Cardiac septum (tissue), 1 donor: ENCODE data around the gene GET4. TPM values are rescaled to one million over a fixed set of nuclear protein-coding genes. Genes with fewer than 3 reads are reported as not detected.
"Not testable (repeated sequence)": the region's sequence is repeated elsewhere in the genome, so short reads cannot be mapped to it uniquely, and the experiment has no call there.

Source experiments
- DNase-seq: peaks from one replicate; pipeline ENCODE4 v3.0.0-alpha.2; 2020; ENCODE audit warnings: low spot score
- intact Hi-C: fragments of 100-400 bp; cut with DNase I; formaldehyde crosslinking; loops from one replicate; pipeline ENCODE4 v1.14.0; 2022
- total RNA-seq: library from RNA; stranded (reverse); fragmentation: NEBNext Ultra II Directional; extraction: Animal tissue kit (Norgen Biotek cat#: 25700); gene quantifications from one replicate; pipeline ENCODE4 v1.2.1, GENCODE V29; 2021
- donor health status: DM: no; HTN: no; CAD: no.

GET4 gene
- total RNA-seq, 1 donor from 2014 or later, result 21.3 TPM

DNA sequence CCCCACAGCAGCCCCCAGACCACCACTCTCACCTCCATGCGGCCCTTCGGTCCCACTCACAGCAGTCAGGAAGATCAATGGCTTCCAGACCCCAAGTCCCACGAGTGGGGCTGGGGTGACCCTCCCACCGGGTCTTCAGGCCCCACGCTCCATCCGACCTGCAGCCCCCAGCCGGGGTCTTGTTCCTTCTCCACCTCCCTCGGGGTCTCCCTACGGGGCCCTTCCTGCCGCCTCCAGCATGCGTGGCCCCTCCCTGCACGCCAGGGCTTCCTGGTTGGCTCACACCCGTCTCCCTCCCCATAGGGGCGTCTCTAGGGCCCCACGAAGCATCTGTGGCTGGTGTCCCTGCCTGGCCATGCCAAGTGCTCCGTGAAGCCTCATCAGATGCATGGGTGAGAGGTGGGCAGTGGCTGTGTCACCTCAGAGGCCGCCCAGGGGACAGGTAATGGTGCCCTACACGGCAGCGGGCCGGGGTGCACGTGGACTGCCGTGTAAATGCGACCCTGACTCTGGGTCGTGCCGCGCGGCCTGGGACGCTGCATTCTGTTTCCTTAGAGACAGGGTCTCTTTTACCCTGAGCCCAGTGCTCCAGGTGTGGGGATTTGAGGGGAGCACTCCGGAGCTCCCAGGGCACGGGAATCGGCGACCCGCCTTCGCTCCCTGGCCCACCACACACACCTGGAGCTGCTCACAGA lies 58.3 kb downstream of the GET4 start:
- intact Hi-C loops, result no loop called here
- DNase-seq, result no peak

DNA sequence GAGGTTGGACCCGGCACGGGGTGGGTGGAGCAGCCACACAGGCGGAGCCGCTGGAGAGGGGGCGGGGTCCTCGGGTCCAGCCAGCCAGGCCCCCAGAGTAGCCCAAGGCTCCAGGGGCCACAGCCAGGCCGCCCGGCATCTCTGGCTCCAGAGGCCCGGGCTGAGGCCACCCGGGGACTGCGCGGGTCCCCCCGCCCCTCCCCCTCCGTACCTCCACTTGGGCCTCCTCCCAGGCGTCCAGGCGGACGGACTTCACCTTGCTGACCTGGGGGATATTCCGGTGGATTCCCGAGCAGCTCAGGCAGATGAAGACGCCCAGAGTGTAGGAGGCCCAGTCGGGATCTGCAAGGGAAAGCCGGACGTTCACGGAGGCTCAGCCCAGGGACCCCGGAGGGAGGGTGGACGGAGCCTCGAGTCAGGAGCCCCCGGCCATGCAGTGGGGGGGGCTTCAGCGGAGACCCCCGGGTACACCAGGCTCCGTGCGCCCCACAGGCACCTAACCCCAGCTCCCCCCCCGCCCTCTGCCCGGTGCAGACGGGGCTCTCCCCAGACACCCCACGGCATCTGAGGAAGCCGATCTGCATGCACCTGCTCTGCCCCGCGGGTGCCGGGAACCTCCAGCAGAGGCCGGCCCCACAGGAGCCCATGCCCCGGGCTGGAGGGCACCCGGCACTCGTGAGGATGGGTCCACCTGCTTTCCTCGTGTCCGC lies 59.0 kb downstream of the GET4 start:
- DNase-seq, result no peak

DNA sequence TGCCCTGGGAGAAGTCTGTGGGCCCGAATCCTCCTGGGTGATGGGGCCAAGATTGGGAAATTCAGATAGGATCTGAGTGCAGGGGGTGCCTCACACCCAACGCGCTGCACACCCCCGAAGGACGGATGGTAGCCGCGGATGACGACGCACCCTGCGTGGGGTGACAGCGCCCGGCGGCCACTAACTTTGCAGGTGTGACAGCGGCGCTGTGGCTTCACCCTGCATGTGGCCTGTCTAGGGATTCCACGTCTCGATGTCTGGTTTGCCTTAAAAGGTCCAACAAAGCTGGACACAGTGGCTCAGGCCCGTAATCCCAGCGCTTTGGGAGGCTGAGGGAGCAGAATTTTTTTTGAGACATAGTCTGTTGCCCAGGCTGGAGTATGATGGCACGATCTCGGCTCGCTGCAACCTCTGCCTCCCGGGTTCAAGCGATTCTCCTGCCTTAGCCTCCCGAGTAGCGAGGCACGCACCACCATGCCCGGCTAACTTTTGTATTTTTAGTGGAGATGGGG lies 59.6 kb downstream of the GET4 start:
- intact Hi-C loops, result no loop called here
- DNase-seq, result no peak

More for the DNA sequence above, 59.0 kb downstream of the GET4 start:
- intact Hi-C loops, result no loop called here

DNA sequence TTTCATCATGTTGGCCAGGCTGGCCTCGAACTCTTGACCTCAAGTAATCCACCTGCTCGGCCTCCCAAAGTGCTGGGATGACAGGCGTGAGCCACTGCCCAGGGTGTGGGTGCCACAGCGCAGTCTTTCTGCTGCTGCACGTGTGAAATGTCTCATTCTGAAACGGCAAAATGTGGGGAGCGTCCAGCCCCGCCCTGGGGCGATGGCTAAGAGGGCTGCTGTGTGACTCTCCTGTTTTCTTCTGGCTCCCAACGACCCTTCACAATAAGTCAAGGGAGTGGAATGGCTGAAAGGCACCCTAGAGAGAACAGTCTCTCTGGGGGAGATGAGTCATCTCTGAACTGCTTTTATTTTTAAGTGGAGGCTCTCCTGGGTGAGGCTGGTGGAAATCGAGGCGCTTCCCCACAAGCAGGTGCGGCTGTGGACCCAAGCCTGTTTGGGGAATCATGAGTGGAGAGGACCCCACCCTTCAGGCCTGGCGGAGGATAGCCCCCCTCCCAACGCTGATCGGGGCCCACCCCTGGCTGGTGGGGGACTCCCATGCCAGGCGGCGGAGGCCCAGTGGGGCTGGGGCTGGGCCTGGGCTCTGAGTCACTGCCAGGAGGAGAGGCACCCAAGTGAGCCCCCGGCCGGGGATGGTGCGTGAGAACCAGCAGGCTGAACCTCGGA lies 60.2 kb downstream of the GET4 start:
- intact Hi-C loops, result no loop called here
- DNase-seq, result no peak

DNA sequence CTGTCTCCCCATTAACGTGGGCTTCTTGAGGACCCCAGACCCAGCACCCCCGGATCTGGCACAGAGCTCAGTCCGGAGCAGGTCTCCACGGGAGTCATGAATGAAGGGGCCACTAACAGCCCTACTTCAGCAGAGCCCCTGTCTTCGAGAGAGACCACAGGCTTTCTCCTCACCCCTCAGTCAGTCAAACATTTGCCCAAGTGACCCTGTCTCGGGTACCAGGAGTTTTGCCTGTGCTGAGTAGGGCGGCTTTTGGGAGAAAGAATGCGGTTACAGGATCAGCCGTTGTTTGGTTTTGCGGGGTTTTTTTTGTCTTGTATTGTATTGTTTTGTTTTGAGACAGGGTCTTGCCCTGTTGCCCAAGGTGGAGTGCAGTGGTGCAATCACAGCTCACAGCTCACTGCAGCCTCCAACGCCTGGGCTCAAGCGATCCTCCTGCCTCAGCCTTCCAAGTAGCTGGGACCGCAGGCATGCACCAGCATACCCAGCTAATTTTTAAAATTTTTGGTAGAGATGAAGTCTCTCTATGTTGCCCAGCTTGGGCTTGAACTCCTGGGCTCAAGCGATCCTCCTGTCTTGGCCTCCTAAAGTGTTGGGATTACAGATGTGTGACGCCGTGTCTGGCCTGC lies 61.6 kb downstream of the GET4 start:
- intact Hi-C loops, result no loop called here
- no peak for DNase-seq

DNA sequence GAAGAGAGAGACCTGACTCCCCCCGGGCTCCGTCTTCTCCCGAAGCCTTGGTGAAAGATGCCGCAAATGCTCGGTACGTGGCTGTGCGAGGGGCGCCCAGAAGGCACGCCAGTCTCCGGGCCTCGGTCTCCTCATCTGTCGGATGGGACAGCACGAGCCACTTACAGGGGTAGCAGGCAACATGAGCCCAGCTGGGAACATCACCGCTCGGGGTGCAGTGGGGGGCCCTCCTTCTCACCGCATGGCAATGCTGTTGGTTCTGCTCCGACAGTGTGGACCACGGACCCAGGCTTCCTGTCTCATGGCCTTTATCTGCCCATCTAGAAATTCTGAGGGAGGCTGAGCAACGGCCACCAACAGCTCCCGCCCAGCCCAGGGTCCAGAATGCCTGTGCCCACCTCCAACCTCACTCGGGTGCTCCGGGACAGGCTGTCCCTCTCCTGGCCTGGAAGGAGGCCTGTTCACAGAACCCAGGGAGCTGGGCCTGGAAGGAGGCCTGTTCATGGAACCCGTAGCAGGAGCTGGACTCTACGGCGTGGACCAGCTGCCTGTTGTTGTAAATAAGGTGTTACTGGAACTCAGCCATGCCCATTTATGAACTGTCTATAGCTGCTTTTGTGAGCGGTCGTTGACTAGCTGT lies 62.3 kb downstream of the GET4 start:
- intact Hi-C loops, result no loop called here
- no peak for DNase-seq

DNA sequence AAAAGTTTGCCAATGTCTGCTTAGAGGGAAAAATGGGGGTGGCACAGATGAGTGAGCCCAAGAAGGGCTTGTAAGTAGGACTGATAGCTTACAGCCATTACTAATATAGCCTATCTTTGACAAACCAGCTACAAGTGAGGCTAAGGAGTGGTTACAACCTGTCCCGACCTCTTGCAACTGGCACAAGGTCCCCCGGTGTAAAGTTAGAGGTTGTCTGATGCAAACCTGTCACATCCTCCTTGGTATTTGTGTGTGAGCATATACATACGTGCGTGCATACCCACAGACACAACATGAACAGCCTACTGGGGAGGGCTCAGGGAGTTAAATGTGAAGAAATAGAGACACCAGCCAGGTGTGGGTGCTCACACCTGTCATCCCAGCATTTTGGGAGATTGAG lies 63.5 kb downstream of the GET4 start:
- DNase-seq, result no peak
- intact Hi-C loops, result no loop called here

DNA sequence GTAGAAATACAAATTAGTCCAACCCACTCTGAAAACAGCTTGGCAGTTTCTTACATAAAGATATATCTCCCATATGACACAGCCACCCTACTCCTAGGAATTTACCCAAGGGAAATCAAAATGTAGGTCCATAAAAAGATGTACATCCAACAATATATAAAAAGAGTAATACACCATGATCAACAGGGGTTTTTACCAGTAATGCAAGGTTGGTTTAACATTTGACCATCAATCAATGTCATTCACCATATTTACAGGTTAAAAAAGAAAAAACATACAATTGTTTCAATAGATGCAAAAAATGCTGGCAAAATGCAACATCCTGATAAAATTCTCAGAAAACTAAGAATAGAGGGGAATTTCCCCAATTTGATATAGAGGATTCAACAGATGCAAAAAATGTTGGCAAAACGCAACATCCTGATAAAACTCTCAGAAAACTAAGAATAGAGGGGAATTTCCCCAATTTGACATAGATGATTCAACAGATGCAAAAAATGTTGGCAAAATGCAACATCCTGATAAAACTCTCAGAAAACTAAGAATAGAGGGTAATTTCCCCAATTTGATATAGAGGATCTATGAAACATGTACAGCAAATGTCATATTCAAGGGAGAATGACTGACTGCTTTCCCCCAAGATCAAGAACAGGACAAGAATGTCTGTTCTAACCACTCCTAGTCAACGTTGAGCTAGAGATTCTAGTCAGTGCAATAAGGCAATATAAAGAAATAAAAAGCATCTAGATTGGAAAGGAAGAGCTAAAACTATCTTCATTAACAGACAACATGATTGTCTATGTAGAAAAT lies 64.5 kb downstream of the GET4 start:
- intact Hi-C loops, result no loop called here
- DNase-seq, result no peak

DNA sequence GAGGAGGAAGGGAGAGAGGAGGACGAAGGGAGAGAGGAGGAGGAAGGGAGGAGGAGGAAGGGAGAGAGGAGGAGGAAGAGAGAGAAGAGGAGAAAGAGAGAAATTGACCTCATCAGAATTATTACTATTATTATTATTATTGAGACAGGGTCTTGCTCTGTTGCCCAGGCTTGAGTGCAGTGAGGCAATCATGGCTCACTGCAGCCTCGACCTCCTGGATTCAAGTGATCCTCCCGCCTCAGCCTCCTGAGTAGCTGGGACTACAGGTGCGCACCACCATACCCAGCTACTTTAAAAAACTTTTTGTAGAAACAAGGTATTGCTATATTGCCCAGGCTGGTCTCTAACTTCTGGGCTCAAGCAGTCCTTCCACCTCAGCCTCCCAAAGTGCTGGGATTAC lies 67.4 kb downstream of the GET4 start:
- intact Hi-C loops, DNase-seq: not testable (repeated sequence)

DNA sequence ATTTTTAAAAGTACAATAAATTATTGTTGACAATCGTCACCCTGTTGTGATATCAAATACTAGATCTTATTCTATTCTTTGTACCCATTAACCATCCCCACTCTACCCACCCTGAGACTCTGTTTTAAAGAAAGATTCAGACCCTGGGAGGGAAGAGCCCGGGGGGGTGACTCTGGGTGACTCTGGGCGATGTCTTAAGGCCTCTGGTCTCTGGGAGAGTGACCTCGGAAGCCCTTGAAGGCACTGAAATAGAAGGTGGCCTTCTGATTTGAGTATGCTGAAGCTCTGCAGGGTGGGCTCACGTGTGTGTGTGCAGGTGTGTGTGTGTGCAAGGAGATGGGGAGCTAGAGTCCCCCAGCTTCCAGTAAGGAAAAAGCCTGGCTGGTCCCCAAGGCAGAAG lies 68.4 kb downstream of the GET4 start:
- intact Hi-C loops, result no loop called here
- no peak for DNase-seq

DNA sequence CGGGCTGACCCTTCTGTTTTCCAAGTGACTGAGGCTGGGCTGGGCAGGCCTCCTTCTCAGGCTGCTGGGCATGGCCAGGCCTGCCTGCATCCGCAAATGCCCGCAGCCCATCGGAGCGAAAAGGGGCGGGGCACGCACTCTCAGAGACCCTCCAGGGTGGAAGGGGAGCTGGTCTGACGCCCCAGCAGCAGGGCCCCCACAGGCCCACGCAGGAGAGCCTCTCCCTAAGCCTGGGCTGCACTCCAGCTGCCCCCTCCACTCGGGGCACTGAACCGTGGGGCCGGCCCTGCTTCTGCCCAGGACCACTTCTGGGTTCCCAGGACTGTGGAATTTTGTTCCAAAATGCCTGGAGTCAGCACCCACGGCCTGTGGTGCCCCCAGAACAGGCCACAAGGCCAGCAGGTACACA lies 68.8 kb downstream of the GET4 start:
- no peak for DNase-seq
- intact Hi-C loops, result no loop called here

DNA sequence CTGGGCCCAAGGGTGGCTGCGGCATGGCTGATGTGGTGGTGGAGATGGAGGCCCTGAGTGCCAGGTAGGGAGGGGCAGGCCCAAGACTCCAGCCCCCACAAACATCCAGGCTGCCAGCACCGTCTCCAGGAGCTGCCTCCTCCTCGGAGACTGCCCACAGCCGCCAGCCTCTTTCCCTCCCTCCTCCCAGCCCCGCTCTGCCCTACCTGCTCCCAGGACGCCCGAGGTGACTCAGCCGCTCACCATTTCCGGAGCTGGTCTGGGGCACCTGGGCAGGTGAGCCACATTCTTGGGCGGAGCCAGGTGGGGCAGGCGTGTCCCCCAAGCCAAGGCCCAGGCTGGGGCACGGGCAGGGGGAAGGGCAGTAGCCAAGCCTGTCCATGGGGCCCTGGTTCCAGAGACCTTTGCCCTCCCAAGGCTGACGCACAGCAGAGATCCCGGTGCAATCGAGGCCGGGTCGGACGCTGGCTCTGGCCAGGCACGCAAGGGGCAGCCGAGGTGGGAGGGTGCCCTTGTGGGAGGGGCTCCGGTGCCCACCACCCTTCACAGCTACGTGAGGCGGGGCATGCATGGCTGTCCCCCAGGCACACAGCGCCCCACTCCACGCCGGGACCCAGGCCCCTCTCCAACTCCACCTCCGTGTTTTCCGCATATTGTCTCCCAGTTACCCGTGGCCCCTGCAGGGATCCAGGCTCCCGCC lies 69.4 kb downstream of the GET4 start:
- no peak for DNase-seq
- intact Hi-C loops, result no loop called here

Other genes starting within 250 kb of the GET4 start
- 22.1 TPM for gene DNAAF5, start 149.9 kb upstream of the GET4 start, total RNA-seq
- 13.5 TPM for gene PRKAR1B, start 149.3 kb upstream of the GET4 start, total RNA-seq
- gene SUN1, start 44.1 kb upstream of the GET4 start, total RNA-seq, result 153 TPM
- gene ADAP1, start 78.1 kb downstream of the GET4 start, total RNA-seq, result 12.5 TPM
- 7.3 TPM for gene COX19, start 99.0 kb downstream of the GET4 start, total RNA-seq
- gene CYP2W1, start 106.6 kb downstream of the GET4 start, total RNA-seq, result not detected
- 12.6 TPM for gene GPR146, start 168.0 kb downstream of the GET4 start, total RNA-seq
- 2.9 TPM for gene GPER1, start 211.6 kb downstream of the GET4 start, total RNA-seq